CD14-positive monocyte (primary cell): ENCODE measurements around the gene OR2H2. TPM values are rescaled to one million over a fixed set of nuclear protein-coding genes. Genes with fewer than 3 reads are reported as not detected.

Experiments used
- DNase-seq, 3 donors: peaks; one replicate each; pipeline ENCODE4 v3.0.0-alpha.2; 2011 to 2022
- H2AFZ ChIP-seq: 2 replicates; pipeline ENCODE4 v1.6.0; 2012; ENCODE audit warnings: mild to moderate bottlenecking, low read depth, low read length, inconsistent platforms; ENCODE audit not compliant: insufficient read depth, poor library complexity, severe bottlenecking
- H3K27ac ChIP-seq, 2 donors: 1 replicate in 1 of 2; 2 replicates in 1 of 2; pipeline ENCODE4 v1.5.1; 2012 to 2013; ENCODE audit warnings: low read length in 2 of 2, control low read depth in 1 of 2, inconsistent platforms in 1 of 2, low read depth in 1 of 2, mild to moderate bottlenecking in 1 of 2
- H3K27me3 ChIP-seq, 2 donors: one replicate each; pipeline versions ENCODE4 v1.6.0 to v1.6.1; 2011 to 2013; ENCODE audit warnings: low read length in 2 of 2; ENCODE audit not compliant: control insufficient read depth in 2 of 2, insufficient read depth in 2 of 2
- H3K36me3 ChIP-seq, 2 donors: replicated peaks in 1 of 2; 1 replicate in 1 of 2; 2 replicates in 1 of 2; pipeline versions ENCODE4 v1.5.1 to v1.6.1; 2012 to 2013; ENCODE audit warnings: low read length in 2 of 2, control low read depth in 1 of 2, inconsistent platforms in 1 of 2, mild to moderate bottlenecking in 1 of 2; ENCODE audit not compliant: insufficient read depth in 2 of 2, control insufficient read depth in 1 of 2
- H3K4me1 ChIP-seq, 2 donors: 1 replicate in 1 of 2; 2 replicates in 1 of 2; pipeline versions ENCODE4 v1.5.1 to v1.6.1; 2012 to 2013; ENCODE audit warnings: low read length in 2 of 2, control low read depth in 1 of 2, inconsistent platforms in 1 of 2, mild to moderate bottlenecking in 1 of 2, moderate library complexity in 1 of 2; ENCODE audit not compliant: insufficient read depth in 2 of 2, control insufficient read depth in 1 of 2
- H3K4me2 ChIP-seq: replicated peaks from 2 replicates; pipeline ENCODE3; 2012; ENCODE audit warnings: low read length, moderate library complexity, mild to moderate bottlenecking; ENCODE audit not compliant: poor library complexity, severe bottlenecking; ENCODE audit errors: extremely low read depth
- H3K4me3 ChIP-seq, 3 experiments: fragments of 200-600 bp in 1 of 3; sonication (generic) in 1 of 3; replicated peaks in 1 of 3; 1 replicate in 2 of 3; 2 replicates in 1 of 3; pipeline ENCODE4 v1.5.1; 2011 to 2013; ENCODE audit warnings: low read length in 3 of 3, mild to moderate bottlenecking in 3 of 3, control low read depth in 2 of 3, low read depth in 2 of 3, inconsistent platforms in 1 of 3, moderate library complexity in 1 of 3
- H3K79me2 ChIP-seq: 2 replicates; pipeline ENCODE4 v1.6.0; 2012; ENCODE audit warnings: mild to moderate bottlenecking, control low read depth, inconsistent platforms, low read length, moderate library complexity; ENCODE audit not compliant: insufficient read depth
- H3K9ac ChIP-seq: 2 replicates; pipeline ENCODE4 v1.6.0; 2017; ENCODE audit warnings: low read length, mild to moderate bottlenecking; ENCODE audit not compliant: insufficient read depth, poor library complexity, severe bottlenecking
- H3K9me3 ChIP-seq, 2 donors: replicated peaks in 1 of 2; 1 replicate in 1 of 2; 2 replicates in 1 of 2; pipeline versions ENCODE4 v1.5.1 to v1.6.1; 2012 to 2013; ENCODE audit warnings: low read length in 2 of 2, control low read depth in 1 of 2; ENCODE audit not compliant: control insufficient read depth in 1 of 2, insufficient read depth in 1 of 2
- H4K20me1 ChIP-seq: 2 replicates; pipeline ENCODE4 v1.6.0; 2012; ENCODE audit warnings: mild to moderate bottlenecking, low read length, control low read depth, moderate library complexity; ENCODE audit not compliant: insufficient read depth
- H3K27ac Mint-ChIP-seq, 7 donors: one replicate each; pipeline ENCODE4 v1.8.0; 2020; ENCODE audit warnings: mild to moderate bottlenecking in 7 of 7, mixed read lengths in 7 of 7, moderate library complexity in 6 of 7, inconsistent platforms in 2 of 7
- H3K27me3 Mint-ChIP-seq, 3 donors: one replicate each; pipeline ENCODE4 v1.8.0; 2021 to 2022; ENCODE audit warnings: low read depth in 3 of 3, mild to moderate bottlenecking in 3 of 3, mixed read lengths in 3 of 3, moderate library complexity in 3 of 3, inconsistent platforms in 1 of 3
- H3K36me3 Mint-ChIP-seq, 2 donors: one replicate each; pipeline ENCODE4 v1.8.0; 2020; ENCODE audit warnings: mixed read lengths in 2 of 2, inconsistent platforms in 1 of 2, mild to moderate bottlenecking in 1 of 2
- H3K4me1 Mint-ChIP-seq: one replicate; pipeline ENCODE4 v1.8.0; 2020; ENCODE audit warnings: mild to moderate bottlenecking, mixed read lengths
- H3K4me3 Mint-ChIP-seq, 2 donors: one replicate each; pipeline ENCODE4 v1.8.0; 2020; ENCODE audit warnings: mild to moderate bottlenecking in 2 of 2, mixed read lengths in 2 of 2, moderate library complexity in 1 of 2
- H3K9me3 Mint-ChIP-seq, 7 donors: one replicate each; pipeline ENCODE4 v1.8.0; 2020 to 2022; ENCODE audit warnings: mixed read lengths in 7 of 7, mild to moderate bottlenecking in 6 of 7, moderate library complexity in 6 of 7, inconsistent platforms in 2 of 7
- WGBS: methylation state at CpG from one replicate; pipeline ENCODE4 v1.1.5; 2013; ENCODE audit warnings: missing lambda C conversion rate; ENCODE audit not compliant: insufficient coverage; 5-methylcytosine and 5-hydroxymethylcytosine counted together
- intact Hi-C, 2 donors: fragments of 100-400 bp; cut with micrococcal nuclease; formaldehyde crosslinking; loops; one replicate each; pipeline versions ENCODE4 v1.15.0 to v1.15.1; 2023
- polyA plus RNA-seq, 3 donors: library from polyadenylated mRNA; depleted of rRNA in 1 of 3; unstranded in 2 of 3; stranded (reverse) in 1 of 3; fragments of 300-500 nt in 2 of 3; fragments of >200 nt in 1 of 3; fragmentation: Illumina TruSeq in 2 of 3; gene quantifications; 1 replicate in 2 of 3; 2 replicates in 1 of 3; pipeline ENCODE4 v1.2.3, GENCODE V29; 2012 to 2021
- TF ChIP-seq, protein P1 (sequence below): fragments of 200-600 bp; IDR thresholded peaks from one replicate; pipeline ENCODE4 v1.8.0; 2022; ENCODE audit warnings: antibody characterized with exemption, mild to moderate bottlenecking

The OR2H2 gene
- polyA plus RNA-seq, 3 donors, result not detected

DNA sequence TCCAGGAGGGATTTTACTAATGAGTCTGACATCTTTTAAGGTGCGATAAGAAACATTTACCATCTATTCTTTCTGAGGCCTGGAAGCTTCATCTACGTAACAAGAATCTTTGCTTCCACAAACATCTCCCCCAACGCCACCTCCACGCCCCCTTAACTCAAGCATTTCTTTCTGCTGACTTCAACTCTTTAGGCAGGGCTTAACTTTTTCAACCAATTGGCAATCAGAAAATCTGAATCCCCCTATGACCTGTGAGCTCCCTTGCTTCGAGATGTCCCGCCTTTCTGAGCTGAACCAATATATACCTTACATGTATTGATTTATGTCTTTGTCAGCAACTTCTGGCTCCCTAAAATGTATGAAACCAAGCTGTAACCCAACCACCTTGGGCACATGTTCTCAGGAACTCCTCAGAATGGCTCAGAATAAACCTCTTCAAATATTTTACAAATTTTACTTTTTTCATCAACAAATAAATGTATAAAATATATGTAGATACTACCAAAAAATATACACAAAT, 11.5 kb downstream of the OR2H2 start:
- peaks cover 0 to 5% of the 10 kb centered on the region in 2 donors for H3K36me3 Mint-ChIP-seq
- DNase-seq, result no peak
- Histone ChIP-seq H3K4me2 (no peak overlapping the region), H3K4me1 (no peaks in the 10 kb centered on the region), H4K20me1 (no peaks in the 10 kb centered on the region), H3K9me3 (no peaks in the 10 kb centered on the region), H3K9ac (no peak overlapping the region), H3K27me3 (peaks cover 0 to 4% of the 10 kb centered on the region in 2 donors), H2AFZ (no peak overlapping the region), H3K79me2 (no peaks in the 10 kb centered on the region), H3K27ac (no peak overlapping the region), H3K4me3 (no peak overlapping the region), H3K36me3 (peaks cover 0 to 6% of the 10 kb centered on the region in 2 donors)
- peaks cover 2 to 8% (median 5%) of the 10 kb centered on the region in 3 donors for H3K27me3 Mint-ChIP-seq
- H3K4me1 Mint-ChIP-seq, result no peaks in the 10 kb centered on the region
- no peak overlapping the region for H3K27ac Mint-ChIP-seq
- H3K4me3 Mint-ChIP-seq, result no peak overlapping the region
- TF ChIP-seq, protein P1, sequence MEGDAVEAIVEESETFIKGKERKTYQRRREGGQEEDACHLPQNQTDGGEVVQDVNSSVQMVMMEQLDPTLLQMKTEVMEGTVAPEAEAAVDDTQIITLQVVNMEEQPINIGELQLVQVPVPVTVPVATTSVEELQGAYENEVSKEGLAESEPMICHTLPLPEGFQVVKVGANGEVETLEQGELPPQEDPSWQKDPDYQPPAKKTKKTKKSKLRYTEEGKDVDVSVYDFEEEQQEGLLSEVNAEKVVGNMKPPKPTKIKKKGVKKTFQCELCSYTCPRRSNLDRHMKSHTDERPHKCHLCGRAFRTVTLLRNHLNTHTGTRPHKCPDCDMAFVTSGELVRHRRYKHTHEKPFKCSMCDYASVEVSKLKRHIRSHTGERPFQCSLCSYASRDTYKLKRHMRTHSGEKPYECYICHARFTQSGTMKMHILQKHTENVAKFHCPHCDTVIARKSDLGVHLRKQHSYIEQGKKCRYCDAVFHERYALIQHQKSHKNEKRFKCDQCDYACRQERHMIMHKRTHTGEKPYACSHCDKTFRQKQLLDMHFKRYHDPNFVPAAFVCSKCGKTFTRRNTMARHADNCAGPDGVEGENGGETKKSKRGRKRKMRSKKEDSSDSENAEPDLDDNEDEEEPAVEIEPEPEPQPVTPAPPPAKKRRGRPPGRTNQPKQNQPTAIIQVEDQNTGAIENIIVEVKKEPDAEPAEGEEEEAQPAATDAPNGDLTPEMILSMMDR, result no peak
- intact Hi-C loops, result no loop called here
- WGBS, result 100% methylated on average over 6 of the region's 6 CpGs
- no peaks in the 10 kb centered on the region for H3K9me3 Mint-ChIP-seq

DNA sequence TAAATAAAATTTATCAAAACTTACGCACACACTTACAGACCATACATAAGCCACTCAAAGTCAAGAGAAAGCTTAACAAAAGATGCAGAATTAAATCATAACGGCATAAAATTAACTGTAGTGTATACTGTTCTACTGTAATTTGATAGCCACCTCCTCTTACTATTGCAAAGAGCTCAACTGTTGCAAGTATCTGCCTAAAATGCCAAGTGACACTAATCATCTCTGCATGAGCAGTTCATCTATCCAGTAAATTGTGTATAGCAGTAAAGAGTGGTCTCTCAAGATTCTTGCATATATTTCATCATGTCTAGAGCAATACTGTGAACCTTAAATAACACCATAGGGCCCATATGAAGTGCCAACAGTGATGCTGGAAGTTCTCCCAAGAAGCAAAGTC, 12.3 kb downstream of the OR2H2 start:
- H3K27ac Mint-ChIP-seq, result no peak overlapping the region
- H3K4me1 Mint-ChIP-seq, result no peaks in the 10 kb centered on the region
- DNase-seq, result no peak
- Histone ChIP-seq H3K36me3 (peaks cover 0 to 13% of the 10 kb centered on the region in 2 donors), H3K9ac (no peak overlapping the region), H3K27me3 (no peaks in the 10 kb centered on the region), H3K4me3 (no peak overlapping the region), H3K4me1 (no peaks in the 10 kb centered on the region), H3K9me3 (no peaks in the 10 kb centered on the region), H4K20me1 (no peaks in the 10 kb centered on the region), H2AFZ (no peak overlapping the region), H3K79me2 (no peaks in the 10 kb centered on the region), H3K27ac (no peak overlapping the region), H3K4me2 (no peak overlapping the region)
- peaks cover 3 to 7% of the 10 kb centered on the region in 2 donors for H3K36me3 Mint-ChIP-seq
- H3K9me3 Mint-ChIP-seq, result no peaks in the 10 kb centered on the region
- TF ChIP-seq, protein P1, result no peak
- no peak overlapping the region for H3K4me3 Mint-ChIP-seq
- H3K27me3 Mint-ChIP-seq, result peaks cover 2 to 8% (median 5%) of the 10 kb centered on the region in 3 donors
- intact Hi-C loops, result no loop called here
- no CpG with 5 or more reads among the region's 2 CpGs for WGBS
